Heart left ventricle (tissue), 16 donors: Measurements from ENCODE around the gene DNAJC3. TPM values are rescaled to one million over a fixed set of nuclear protein-coding genes. Genes with fewer than 3 reads are reported as not detected.
"Not testable (repeated sequence)": the region's sequence is repeated elsewhere in the genome, so short reads cannot be mapped to it uniquely, and the experiment has no call there.

Source experiments
- ATAC-seq, 4 donors: fragments of 200-7000 bp; cut with Tn5 transposase; one replicate each; pipeline ENCODE4 v1.9.1; 2020 to 2022; ENCODE audit warnings: moderate library complexity in 4 of 4, mild to moderate bottlenecking in 3 of 4, moderate number of reproducible peaks in 1 of 4
- DNase-seq, 5 donors: peaks; one replicate each; pipeline ENCODE4 v3.0.0-alpha.2; 2020
- H3K27ac ChIP-seq, 12 donors: fragments of 200-600 bp; sonication (generic) in 4 of 12; one replicate each; pipeline versions ENCODE4 v1.5.0 to v1.8.0; 2016 to 2022; ENCODE audit warnings: mild to moderate bottlenecking in 2 of 12
- H3K27me3 ChIP-seq, 9 donors: fragments of 200-600 bp; sonication (generic) in 2 of 9; one replicate each; pipeline versions ENCODE4 v1.5.1 to v1.8.0; 2016 to 2022; ENCODE audit warnings: mild to moderate bottlenecking in 3 of 9
- H3K36me3 ChIP-seq, 9 donors: fragments of 200-600 bp; sonication (generic) in 2 of 9; one replicate each; pipeline versions ENCODE4 v1.5.0 to v1.8.0; 2018 to 2022; ENCODE audit warnings: mild to moderate bottlenecking in 2 of 9
- H3K4me1 ChIP-seq, 12 donors: fragments of 200-600 bp; sonication (generic) in 4 of 12; one replicate each; pipeline versions ENCODE4 v1.5.0 to v1.8.0; 2016 to 2022; ENCODE audit warnings: mild to moderate bottlenecking in 3 of 12
- H3K4me3 ChIP-seq, 12 donors: fragments of 200-600 bp; sonication (generic) in 4 of 12; one replicate each; pipeline versions ENCODE4 v1.5.0 to v1.8.0; 2017 to 2022; ENCODE audit warnings: mild to moderate bottlenecking in 9 of 12, moderate library complexity in 4 of 12
- H3K9me3 ChIP-seq, 12 donors: fragments of 200-600 bp; sonication (generic) in 4 of 12; one replicate each; pipeline versions ENCODE4 v1.5.0 to v1.8.0; 2016 to 2022; ENCODE audit warnings: mild to moderate bottlenecking in 1 of 12
- POLR2A ChIP-seq, 2 donors: fragments of 450-650 bp; IDR thresholded peaks; one replicate each; pipeline ENCODE4 v1.6.1; 2017; ENCODE audit warnings: antibody characterized with exemption in 2 of 2, mild to moderate bottlenecking in 2 of 2, moderate library complexity in 2 of 2
- WGBS, 4 donors: extraction: QIAGEN DNeasy Blood & Tissue Kit in 2 of 4; methylation state at CpG; one replicate each; pipeline versions ENCODE4 v1.1.5 to v1.1.7; 2013 to 2018; 5-methylcytosine and 5-hydroxymethylcytosine counted together
- intact Hi-C, 10 donors: fragments of 100-400 bp; cut with DNase I; formaldehyde crosslinking; loops; one replicate each; pipeline versions ENCODE4 v1.11.1 to v1.14.2; 2022
- polyA plus RNA-seq, 2 donors: library from polyadenylated mRNA; stranded (reverse); fragments of 200-250 nt; gene quantifications; one replicate each; pipeline ENCODE4 v1.2.3, GENCODE V29; 2013
- total RNA-seq, 9 donors: library from RNA; depleted of rRNA in 2 of 9; stranded (reverse); fragments of >200 nt in 2 of 9; fragmentation: NEBNext Ultra II Directional in 3 of 9; extraction: Animal tissue kit (Norgen Biotek cat#: 25700) in 3 of 9; gene quantifications; one replicate each; pipeline versions ENCODE4 v1.1.0 to v1.2.4, GENCODE V29; 2016 to 2023
- TF ChIP-seq, protein P1 (sequence below), 12 donors: fragments of 200-600 bp; sonication (generic) in 4 of 12; IDR thresholded peaks; one replicate each; pipeline versions ENCODE4 v1.5.0 to v1.8.0; 2018 to 2022; ENCODE audit warnings: antibody characterized with exemption in 12 of 12, mild to moderate bottlenecking in 5 of 12
- donor health status: ischemic (EF 13 %, LVEDD 7.1; RV severe dilation, severe dysfunction).
- donor health status: healthy with polysubstance abuse.
- donor health status: DM: no; HTN: yes; CAD: no.
- donor health status: DM: no; HTN: no; CAD: no.
- donor health status: ischemic (EF 25% LVEDD 6.9; RV normal size, moderate dysfunction).
- donor health status: ischemic (EF 25% LVEDD 5.7; RV mildly dilated, moderate dysfunction).
- donor health status: healthy.
- donor health status: DM: yes; HTN: yes; CAD: no.
- donor health status: ischemic (EF 35%, LVEDD 5.7; RV mildly dilated, moderate dysfunction).
- donor health status: nonischemic (EF 11% LVEDD 7.7; RV severe dilation, severe dysfunction).
- donor health status: DM: yes; HTN: yes; CAD: no.
- donor health status: PGD.
- donor health status: ischemic (EF 29% LVEDD 5.4; RV normal size, mild dysfunction).
- donor health status: nonischemic (EF 23%, LVEDD 6.1; RV moderate dilation, normal function).

The DNAJC3 gene
- total and polyA plus RNA-seq, 11 donors: 8.7 to 43.9 (median 33.7) TPM

GRCh38 chr13:95756072-95756471 lies 79.1 kb downstream of the DNAJC3 start:
- no peak for TF ChIP-seq POLR2A (IDR thresholded peaks at IDR 0.05)
- TF ChIP-seq, protein P1, sequence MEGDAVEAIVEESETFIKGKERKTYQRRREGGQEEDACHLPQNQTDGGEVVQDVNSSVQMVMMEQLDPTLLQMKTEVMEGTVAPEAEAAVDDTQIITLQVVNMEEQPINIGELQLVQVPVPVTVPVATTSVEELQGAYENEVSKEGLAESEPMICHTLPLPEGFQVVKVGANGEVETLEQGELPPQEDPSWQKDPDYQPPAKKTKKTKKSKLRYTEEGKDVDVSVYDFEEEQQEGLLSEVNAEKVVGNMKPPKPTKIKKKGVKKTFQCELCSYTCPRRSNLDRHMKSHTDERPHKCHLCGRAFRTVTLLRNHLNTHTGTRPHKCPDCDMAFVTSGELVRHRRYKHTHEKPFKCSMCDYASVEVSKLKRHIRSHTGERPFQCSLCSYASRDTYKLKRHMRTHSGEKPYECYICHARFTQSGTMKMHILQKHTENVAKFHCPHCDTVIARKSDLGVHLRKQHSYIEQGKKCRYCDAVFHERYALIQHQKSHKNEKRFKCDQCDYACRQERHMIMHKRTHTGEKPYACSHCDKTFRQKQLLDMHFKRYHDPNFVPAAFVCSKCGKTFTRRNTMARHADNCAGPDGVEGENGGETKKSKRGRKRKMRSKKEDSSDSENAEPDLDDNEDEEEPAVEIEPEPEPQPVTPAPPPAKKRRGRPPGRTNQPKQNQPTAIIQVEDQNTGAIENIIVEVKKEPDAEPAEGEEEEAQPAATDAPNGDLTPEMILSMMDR (IDR thresholded peaks at IDR 0.05): no peak
- H3K4me3 ChIP-seq: no peak overlapping the region
- intact Hi-C loops: no loop called here
- peaks cover 0 to 32% (median 25%) of the 10 kb centered on the region in 9 donors for H3K36me3 ChIP-seq
- no peak overlapping the region for H3K27ac ChIP-seq
- H3K4me1 ChIP-seq: peaks cover 0 to 21% (median 0%) of the 10 kb centered on the region in 12 donors
- H3K9me3 ChIP-seq: no peaks in the 10 kb centered on the region
- DNase-seq: no peak
- WGBS, 4 donors: 80 to 82% (median 81%) methylated on average over 5 of the region's 5 CpGs
- no peak for ATAC-seq
- no peaks in the 10 kb centered on the region for H3K27me3 ChIP-seq

DNA sequence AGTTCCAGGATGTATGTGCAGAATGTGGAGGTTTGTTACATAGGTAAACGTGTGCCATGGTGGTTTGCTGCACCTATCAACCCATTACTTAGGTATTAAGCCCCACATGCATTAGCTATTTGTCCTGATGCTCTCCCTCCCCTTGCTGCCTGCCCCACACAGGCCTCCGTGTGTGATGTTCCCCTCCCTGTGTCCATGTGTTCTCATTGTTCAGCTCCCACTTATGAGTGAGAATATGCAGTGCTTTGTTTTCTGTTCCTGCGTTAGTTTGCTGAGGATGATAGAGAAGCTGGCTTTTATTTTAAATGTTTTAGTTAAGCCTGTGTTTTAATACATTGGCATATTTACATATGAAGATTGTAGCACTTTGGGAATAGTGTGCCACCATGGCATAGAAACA lies 85.7 kb downstream of the DNAJC3 start:
- DNase-seq, H3K4me3 ChIP-seq, H3K27ac ChIP-seq, H3K9me3 ChIP-seq, H3K27me3 ChIP-seq, H3K4me1 ChIP-seq, ATAC-seq: not testable (repeated sequence)
- intact Hi-C loops: loop anchor here in 1 of 10 donors (10.0 kb wide), 1 partner anchor 88 kb away; the partner anchor contains the start of gene DNAJC3
- WGBS, 4 donors: 79 to 84% (median 79%) methylated on average over 3 of the region's 3 CpGs
- peaks cover 0 to 93% (median 64%) of the 10 kb centered on the region in 9 donors for H3K36me3 ChIP-seq

DNA sequence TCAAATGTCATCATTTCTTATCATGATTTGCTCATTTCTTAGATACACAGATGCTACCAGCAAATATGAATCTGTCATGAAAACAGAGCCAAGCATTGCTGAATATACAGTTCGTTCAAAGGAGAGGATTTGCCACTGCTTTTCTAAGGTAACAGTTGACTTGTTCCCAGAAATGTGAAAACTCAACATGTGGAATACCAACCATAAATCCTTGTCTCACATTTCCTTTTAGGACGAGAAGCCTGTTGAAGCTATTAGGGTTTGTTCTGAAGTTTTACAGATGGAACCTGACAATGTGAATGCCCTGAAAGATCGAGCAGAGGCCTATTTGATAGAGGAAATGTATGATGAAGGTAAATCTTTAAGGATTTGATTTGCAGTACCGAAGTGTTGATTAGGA lies 86.7 kb downstream of the DNAJC3 start:
- intact Hi-C loops: loop anchor here in 1 of 10 donors (10.0 kb wide), 1 partner anchor 89 kb away; the partner anchor contains the start of gene DNAJC3
- DNase-seq: no peak
- H3K4me1 ChIP-seq: no peaks in the 10 kb centered on the region
- H3K27me3 ChIP-seq: no peaks in the 10 kb centered on the region
- WGBS, 4 donors: 89 to 94% (median 92%) methylated on average over 4 of the region's 4 CpGs
- no peak for ATAC-seq
- no peak overlapping the region for H3K4me3 ChIP-seq
- peaks cover 0 to 93% (median 67%) of the 10 kb centered on the region in 9 donors for H3K36me3 ChIP-seq
- no peak overlapping the region for H3K27ac ChIP-seq
- no peaks in the 10 kb centered on the region for H3K9me3 ChIP-seq
- TF ChIP-seq, protein P1 (IDR thresholded peaks at IDR 0.05): no peak
- no peak for TF ChIP-seq POLR2A (IDR thresholded peaks at IDR 0.05)

GRCh38 chr13:95771905-95772304 lies 95.0 kb downstream of the DNAJC3 start:
- intact Hi-C loops: loop anchor here in 1 of 10 donors (10.0 kb wide), 1 partner anchor 277 kb away; no protein-coding TSS in a partner anchor
- peaks cover 0 to 53% (median 30%) of the 10 kb centered on the region in 9 donors for H3K36me3 ChIP-seq
- DNase-seq: no peak
- H3K4me1 ChIP-seq: no peaks in the 10 kb centered on the region
- H3K27ac ChIP-seq: no peak overlapping the region
- no peak for ATAC-seq
- no peak overlapping the region for H3K4me3 ChIP-seq
- TF ChIP-seq, protein P1 (IDR thresholded peaks at IDR 0.05): no peak
- TF ChIP-seq POLR2A (IDR thresholded peaks at IDR 0.05): no peak
- H3K9me3 ChIP-seq: no peaks in the 10 kb centered on the region
- no peaks in the 10 kb centered on the region for H3K27me3 ChIP-seq
- WGBS, 4 donors: 94 to 96% (median 95%) methylated on average over 4 of the region's 4 CpGs

- peaks cover 0 to 9% (median 0%) of the 10 kb centered on the region in 12 donors for H3K9me3 ChIP-seq
- TF ChIP-seq POLR2A (IDR thresholded peaks at IDR 0.05): no peak
- peaks cover 0 to 7% (median 0%) of the 10 kb centered on the region in 12 donors for H3K4me1 ChIP-seq
- intact Hi-C loops: loop anchor here in 1 of 10 donors (10.0 kb wide), 1 partner anchor 285 kb away; no protein-coding TSS in a partner anchor
- H3K27me3 ChIP-seq: no peaks in the 10 kb centered on the region
- H3K36me3 ChIP-seq: peaks cover 0 to 55% (median 24%) of the 10 kb centered on the region in 9 donors
- H3K27ac ChIP-seq: no peak overlapping the region
- no peak for DNase-seq
- WGBS, 4 donors: 53 to 98% (median 96%) methylated on average over 1 of the region's 1 CpG
- ATAC-seq: no peak
- H3K4me3 ChIP-seq: no peak overlapping the region
These were observed 102.6 kb downstream of the DNAJC3 start for GRCh38 chr13:95779522-95779921.
